ENCODE data around the gene SMARCC1. TPM values are rescaled to one million over a fixed set of nuclear protein-coding genes. Genes with fewer than 3 reads are reported as not detected.
"Not testable (repeated sequence)": the region's sequence is repeated elsewhere in the genome, so short reads cannot be mapped to it uniquely, and the experiment has no call there.

The SMARCC1 gene
- total RNA-seq, 4 donors from 2014 or later: 25.0 to 110 (median 56.4) TPM

DNA sequence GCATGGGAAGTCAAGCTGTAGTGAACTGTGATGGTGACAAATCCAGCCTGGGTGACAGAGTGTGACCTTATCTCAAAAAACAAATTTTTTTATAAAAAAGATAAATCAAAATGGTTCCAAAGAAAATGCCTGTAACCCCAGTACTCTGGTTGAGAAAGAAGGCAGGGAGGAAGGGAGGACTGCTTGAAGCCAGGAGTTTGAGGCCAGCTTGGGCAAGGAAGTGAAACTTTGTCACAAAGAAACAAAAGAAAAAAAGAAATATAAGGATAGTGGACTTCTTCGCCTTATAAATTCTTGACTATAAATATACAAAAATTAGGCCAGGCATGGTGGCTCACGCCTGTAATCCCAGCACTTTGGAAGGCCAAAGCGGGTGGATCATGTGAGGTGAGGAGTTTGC, 34.1 kb downstream of the SMARCC1 start:
- Histone ChIP-seq H3K4me3 (no peak overlapping the region), H3K27me3 (no peaks in the 10 kb centered on the region), H3K4me1 (peaks cover 0 to 3% (median 0%) of the 10 kb centered on the region in 4 donors), H3K27ac (no peak overlapping the region), H3K9me3 (no peaks in the 10 kb centered on the region), H3K36me3 (peaks cover 0 to 30% (median 0%) of the 10 kb centered on the region in 3 donors)
- no peak for DNase-seq
- TF ChIP-seq, protein P1, sequence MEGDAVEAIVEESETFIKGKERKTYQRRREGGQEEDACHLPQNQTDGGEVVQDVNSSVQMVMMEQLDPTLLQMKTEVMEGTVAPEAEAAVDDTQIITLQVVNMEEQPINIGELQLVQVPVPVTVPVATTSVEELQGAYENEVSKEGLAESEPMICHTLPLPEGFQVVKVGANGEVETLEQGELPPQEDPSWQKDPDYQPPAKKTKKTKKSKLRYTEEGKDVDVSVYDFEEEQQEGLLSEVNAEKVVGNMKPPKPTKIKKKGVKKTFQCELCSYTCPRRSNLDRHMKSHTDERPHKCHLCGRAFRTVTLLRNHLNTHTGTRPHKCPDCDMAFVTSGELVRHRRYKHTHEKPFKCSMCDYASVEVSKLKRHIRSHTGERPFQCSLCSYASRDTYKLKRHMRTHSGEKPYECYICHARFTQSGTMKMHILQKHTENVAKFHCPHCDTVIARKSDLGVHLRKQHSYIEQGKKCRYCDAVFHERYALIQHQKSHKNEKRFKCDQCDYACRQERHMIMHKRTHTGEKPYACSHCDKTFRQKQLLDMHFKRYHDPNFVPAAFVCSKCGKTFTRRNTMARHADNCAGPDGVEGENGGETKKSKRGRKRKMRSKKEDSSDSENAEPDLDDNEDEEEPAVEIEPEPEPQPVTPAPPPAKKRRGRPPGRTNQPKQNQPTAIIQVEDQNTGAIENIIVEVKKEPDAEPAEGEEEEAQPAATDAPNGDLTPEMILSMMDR (IDR thresholded peaks at IDR 0.05): no peak
- TF ChIP-seq POLR2A (IDR thresholded peaks at IDR 0.05): no peak

DNA sequence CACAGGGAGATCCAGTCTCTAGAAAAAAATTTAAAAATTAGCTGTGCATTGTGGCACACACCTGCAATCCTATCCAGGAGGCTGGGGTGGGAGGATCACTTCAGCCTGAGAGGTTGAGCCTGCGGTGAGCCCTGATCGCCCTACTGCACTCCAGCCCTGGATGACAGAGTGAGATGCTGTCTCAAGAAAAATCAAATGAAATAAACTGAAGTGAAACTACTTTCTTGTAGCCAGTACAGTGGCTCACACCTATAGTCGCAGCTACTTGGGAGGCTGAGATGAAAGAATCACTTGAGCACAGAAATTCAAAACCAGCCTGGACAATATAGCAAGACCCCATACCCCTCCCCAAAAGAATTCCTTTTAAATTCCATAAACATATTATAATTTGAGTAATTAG, 35.4 kb downstream of the SMARCC1 start:
- no peak overlapping the region for H3K27ac ChIP-seq
- TF ChIP-seq POLR2A (IDR thresholded peaks at IDR 0.05): no peak
- TF ChIP-seq, protein P1 (IDR thresholded peaks at IDR 0.05): no peak
- no peak for DNase-seq
- no peaks in the 10 kb centered on the region for H3K9me3 ChIP-seq
- no peaks in the 10 kb centered on the region for H3K27me3 ChIP-seq
- peaks cover 0 to 5% (median 0%) of the 10 kb centered on the region in 4 donors for H3K4me1 ChIP-seq
- H3K36me3 ChIP-seq: peaks cover 0 to 30% (median 0%) of the 10 kb centered on the region in 3 donors
- H3K4me3 ChIP-seq: no peak overlapping the region

DNA sequence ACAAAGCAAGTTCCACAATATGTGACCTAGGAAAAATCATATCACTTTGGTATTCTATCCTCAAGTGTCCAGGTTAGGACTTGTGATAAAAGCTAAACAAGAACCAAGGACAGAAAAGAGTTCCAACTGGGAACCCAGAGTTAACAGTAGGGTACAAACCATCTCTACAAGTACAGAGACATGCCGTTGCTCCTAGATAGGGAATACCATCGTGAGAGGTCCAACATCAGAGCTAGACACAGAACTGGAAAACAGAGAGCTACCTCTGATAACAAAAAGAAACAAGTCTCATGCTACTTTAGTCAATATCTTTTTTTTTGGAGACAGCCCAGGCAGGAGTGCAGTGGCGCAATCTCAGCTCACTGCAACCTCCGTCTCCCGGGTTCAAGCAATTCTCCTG, 37.8 kb downstream of the SMARCC1 start:
- Histone ChIP-seq H3K4me1 (peaks cover 0 to 5% (median 0%) of the 10 kb centered on the region in 4 donors), H3K27ac (no peak overlapping the region), H3K36me3 (peaks cover 0 to 21% (median 0%) of the 10 kb centered on the region in 3 donors), H3K9me3 (no peaks in the 10 kb centered on the region), H3K27me3 (no peaks in the 10 kb centered on the region), H3K4me3 (no peak overlapping the region)
- no peak for DNase-seq
- TF ChIP-seq, protein P1 (IDR thresholded peaks at IDR 0.05): no peak
- TF ChIP-seq POLR2A (IDR thresholded peaks at IDR 0.05): no peak

DNA sequence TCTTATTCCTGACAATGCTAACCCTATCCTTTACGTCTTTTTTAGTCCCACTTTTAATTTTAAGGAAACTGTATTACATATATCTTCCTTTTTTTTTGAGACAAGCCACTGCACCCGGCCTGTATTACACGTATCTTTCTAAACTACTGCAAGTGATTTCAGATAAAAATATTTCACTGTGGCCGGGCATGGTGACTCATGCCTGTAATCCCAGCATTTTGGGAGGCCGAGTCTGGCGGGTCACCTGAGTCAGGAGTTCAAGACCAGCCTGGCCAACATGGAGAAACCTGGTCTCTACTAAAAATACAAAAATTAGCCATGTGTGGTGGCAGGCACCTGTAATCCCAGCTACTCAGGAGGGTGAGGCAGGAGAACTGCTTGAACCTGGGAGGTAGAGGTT, 38.3 kb downstream of the SMARCC1 start:
- not testable (repeated sequence) for DNase-seq, H3K27me3 ChIP-seq, H3K4me1 ChIP-seq, H3K27ac ChIP-seq, H3K9me3 ChIP-seq, H3K4me3 ChIP-seq
- peaks cover 0 to 21% (median 0%) of the 10 kb centered on the region in 3 donors for H3K36me3 ChIP-seq

DNA sequence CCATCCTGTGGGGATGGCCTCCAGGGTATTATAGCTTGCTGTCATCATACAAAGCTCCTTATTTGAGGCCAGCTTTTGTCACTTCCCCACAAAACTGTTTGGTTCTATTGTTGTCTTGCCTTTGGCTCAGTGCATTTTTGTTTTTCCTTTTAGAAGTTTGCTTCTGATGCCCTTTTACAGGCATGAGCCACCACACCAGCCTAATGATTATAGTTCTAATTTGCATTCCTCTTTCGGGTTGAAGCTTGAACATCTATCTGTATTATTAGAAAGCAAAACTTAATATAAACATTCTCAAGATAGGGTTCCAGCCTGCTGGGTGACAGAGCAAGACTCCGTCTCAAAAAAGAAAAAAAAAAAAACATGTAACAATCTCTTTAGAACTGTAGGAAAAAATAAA, 39.8 kb downstream of the SMARCC1 start:
- H3K27me3 ChIP-seq: no peaks in the 10 kb centered on the region
- peaks cover 0 to 31% (median 0%) of the 10 kb centered on the region in 3 donors for H3K36me3 ChIP-seq
- no peaks in the 10 kb centered on the region for H3K9me3 ChIP-seq
- TF ChIP-seq POLR2A (IDR thresholded peaks at IDR 0.05): no peak
- TF ChIP-seq, protein P1 (IDR thresholded peaks at IDR 0.05): no peak
- no peak overlapping the region for H3K4me3 ChIP-seq
- H3K4me1 ChIP-seq: peaks cover 0 to 5% (median 0%) of the 10 kb centered on the region in 4 donors
- H3K27ac ChIP-seq: no peak overlapping the region
- no peak for DNase-seq

DNA sequence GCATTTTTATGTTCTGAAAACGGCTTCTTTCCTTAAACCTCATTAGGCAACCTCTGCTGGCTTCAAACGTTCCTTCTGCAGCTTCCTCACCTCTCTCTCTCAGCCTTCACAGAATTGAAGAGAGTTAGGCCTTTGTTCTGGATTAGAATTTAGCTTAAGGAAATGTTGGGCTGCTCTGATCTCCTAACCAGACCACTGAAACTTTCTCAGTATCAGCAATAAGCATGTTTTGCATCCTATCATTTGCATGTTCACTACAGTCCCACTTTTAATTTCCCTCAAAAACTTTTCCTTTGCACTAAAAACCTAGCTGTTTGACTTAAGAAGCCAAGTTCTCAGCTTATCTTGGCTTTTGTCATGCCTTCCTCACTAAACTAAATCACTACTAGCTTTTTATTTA, 49.5 kb downstream of the SMARCC1 start:
- H3K36me3 ChIP-seq: peaks cover 0 to 82% (median 0%) of the 10 kb centered on the region in 3 donors
- H3K27ac ChIP-seq: no peak overlapping the region
- no peak for DNase-seq
- H3K4me1 ChIP-seq: no peaks in the 10 kb centered on the region
- H3K27me3 ChIP-seq: no peaks in the 10 kb centered on the region
- no peak overlapping the region for H3K4me3 ChIP-seq
- H3K9me3 ChIP-seq: no peaks in the 10 kb centered on the region
- no peak for TF ChIP-seq POLR2A (IDR thresholded peaks at IDR 0.05)
- TF ChIP-seq, protein P1 (IDR thresholded peaks at IDR 0.05): no peak
